Activated naive CD4-positive, alpha-beta T cell treated with anti-CD3 and anti-CD28 coated beads, Interleukin-2, amount 10 ng/mL, durations not matched to agents 7 days and 5 days (primary cell): Measurements from ENCODE around the gene RNF114.

Experiments used
- CTCF ChIA-PET: fragments of 350-600 bp; sonication (Branson Sonifier 250); formaldehyde crosslinking; loops from one replicate; lab custom pipeline; 2021; ENCODE audit warnings: antibody characterized with exemption; lab: Charles Lee
- DNase-seq: peaks from one replicate; pipeline ENCODE4 v3.0.0-alpha.2; 2020
- H3K27ac Mint-ChIP-seq: one replicate; pipeline ENCODE4 v1.8.0; 2021; ENCODE audit warnings: mild to moderate bottlenecking, moderate library complexity, mixed read lengths
- H3K27me3 Mint-ChIP-seq: one replicate; pipeline ENCODE4 v1.8.0; 2021; ENCODE audit warnings: mild to moderate bottlenecking, mixed read lengths
- H3K36me3 Mint-ChIP-seq: one replicate; pipeline ENCODE4 v1.8.0; 2021; ENCODE audit warnings: mixed read lengths
- H3K4me1 Mint-ChIP-seq: one replicate; pipeline ENCODE4 v1.8.0; 2021; ENCODE audit warnings: mixed read lengths
- H3K4me3 Mint-ChIP-seq: one replicate; pipeline ENCODE4 v1.8.0; 2021; ENCODE audit warnings: mild to moderate bottlenecking, moderate library complexity, mixed read lengths
- H3K9me3 Mint-ChIP-seq: one replicate; pipeline ENCODE4 v1.8.0; 2021; ENCODE audit warnings: mixed read lengths

Gene RNF114

DNA sequence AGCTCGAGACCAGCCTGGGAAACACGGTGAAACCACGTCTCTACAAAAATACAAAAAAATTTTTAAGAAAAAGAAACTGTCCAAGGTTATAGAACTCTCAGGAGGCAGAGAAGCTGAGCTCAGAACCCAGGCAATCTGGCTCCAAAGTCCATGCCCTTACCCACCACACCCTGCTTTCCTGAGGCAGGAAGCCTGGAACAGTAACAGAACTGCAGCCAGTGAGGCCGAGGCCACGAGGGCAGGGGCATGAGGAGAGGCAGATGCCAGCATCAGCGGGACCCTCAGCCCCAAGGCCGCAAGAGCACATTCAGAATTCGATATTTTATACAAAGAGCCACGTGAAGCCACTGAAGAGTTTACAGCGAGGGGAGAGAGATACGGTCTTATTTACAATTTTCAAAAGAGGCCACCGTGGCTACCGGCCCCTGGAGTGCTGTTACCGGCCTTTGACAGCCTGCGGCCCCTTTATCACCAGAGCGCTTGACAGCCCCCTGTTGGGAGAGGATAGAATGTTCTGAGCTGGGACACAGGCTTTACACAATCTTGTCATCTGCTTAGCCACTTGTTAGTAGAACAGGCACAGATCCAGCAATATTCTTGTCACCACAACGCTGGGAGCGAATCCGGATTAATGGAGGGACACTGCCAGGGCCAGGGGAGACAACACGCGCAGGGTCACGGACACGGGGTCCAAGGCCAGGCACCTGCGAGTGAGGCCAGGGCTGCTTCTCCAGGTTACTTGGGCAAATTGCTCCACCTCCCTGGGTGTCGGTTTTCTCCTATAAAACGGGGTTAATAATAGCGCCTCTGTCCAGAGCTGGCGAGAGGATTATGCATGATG lies 26.5 kb upstream of the RNF114 start:
- no peak for DNase-seq
- no peak overlapping the region for H3K4me3 Mint-ChIP-seq
- H3K4me1 Mint-ChIP-seq, result peaks cover 23% of the 10 kb centered on the region
- no peak overlapping the region for H3K27ac Mint-ChIP-seq
- no peaks in the 10 kb centered on the region for H3K9me3 Mint-ChIP-seq
- no peaks in the 10 kb centered on the region for H3K27me3 Mint-ChIP-seq
- peaks cover 18% of the 10 kb centered on the region for H3K36me3 Mint-ChIP-seq
- CTCF ChIA-PET, result interaction anchor here (0.6 kb wide), 1 partner anchor 85 kb away, joined by 3 read pairs; no protein-coding TSS in a partner anchor

DNA sequence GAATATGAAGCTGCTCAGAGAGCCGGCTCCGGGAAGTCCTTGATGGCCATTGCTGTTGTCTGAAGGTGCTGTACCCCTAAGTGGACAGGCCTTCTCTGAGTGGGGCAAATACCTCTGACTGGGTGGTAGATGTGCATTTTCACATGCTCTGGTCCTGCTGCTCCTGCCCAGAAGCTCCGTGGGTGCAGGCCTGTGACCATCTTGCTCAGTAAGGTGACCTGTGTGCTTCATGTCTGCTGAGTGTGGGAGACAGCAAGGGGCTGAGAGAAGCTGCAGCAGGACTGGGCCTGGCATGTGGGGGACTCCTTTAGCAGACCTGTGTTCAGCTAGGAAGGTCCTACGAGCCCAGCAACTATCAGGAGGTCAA lies 25.9 kb upstream of the RNF114 start:
- CTCF ChIA-PET, result interaction anchor here (0.6 kb wide), 1 partner anchor 86 kb away, joined by 3 read pairs; no protein-coding TSS in a partner anchor
- H3K27me3 Mint-ChIP-seq, result no peaks in the 10 kb centered on the region
- H3K36me3 Mint-ChIP-seq, result peaks cover 15% of the 10 kb centered on the region
- no peaks in the 10 kb centered on the region for H3K9me3 Mint-ChIP-seq
- H3K27ac Mint-ChIP-seq, result no peak overlapping the region
- H3K4me1 Mint-ChIP-seq, result peaks cover 25% of the 10 kb centered on the region
- no peak overlapping the region for H3K4me3 Mint-ChIP-seq
- no peak for DNase-seq

DNA sequence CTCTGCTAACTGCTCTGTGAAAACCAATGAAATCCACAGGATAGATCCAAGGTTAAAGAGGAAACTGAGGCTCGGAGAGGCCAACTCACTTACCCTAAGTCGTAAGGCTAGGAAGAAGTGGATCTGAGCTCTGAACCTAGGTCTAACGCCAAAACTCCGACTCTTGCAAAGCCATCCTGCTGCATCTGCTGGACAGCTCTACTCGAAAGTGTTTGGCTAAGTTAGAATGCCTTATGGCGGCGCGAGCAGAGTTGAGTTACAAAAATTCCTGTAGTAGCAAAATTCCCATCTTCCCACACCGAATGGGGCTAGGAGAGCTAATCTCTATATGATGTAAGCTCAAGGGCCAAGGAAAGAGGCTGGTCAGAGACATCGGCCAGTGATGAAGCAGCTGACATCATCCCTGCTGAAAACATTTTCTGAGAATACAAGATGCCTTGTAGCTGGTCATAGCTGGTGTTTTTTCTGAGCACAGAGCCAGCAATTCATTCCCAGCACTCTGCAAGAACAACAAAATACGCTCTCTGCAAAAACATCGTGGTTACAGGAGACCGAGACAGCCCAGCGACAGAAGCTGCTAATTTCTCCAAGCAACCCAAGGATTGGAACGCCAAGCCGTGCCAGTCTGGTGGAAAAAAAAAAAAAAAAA lies 22.7 kb upstream of the RNF114 start:
- DNase-seq, result no peak
- peak overlapping the region; percentile 96 for H3K4me3 Mint-ChIP-seq
- H3K4me1 Mint-ChIP-seq, result peaks cover 32% of the 10 kb centered on the region
- CTCF ChIA-PET, result interaction anchor here (1.0 to 1.8 kb wide), 10 partner anchors 9 to 372 kb away, joined by 3 to 5 read pairs (median 4); no protein-coding TSS in a partner anchor
- peaks cover under 1% of the 10 kb centered on the region for H3K27me3 Mint-ChIP-seq
- peaks cover 5% of the 10 kb centered on the region for H3K36me3 Mint-ChIP-seq
- H3K9me3 Mint-ChIP-seq, result no peaks in the 10 kb centered on the region
- peak overlapping the region; percentile 45 for H3K27ac Mint-ChIP-seq

DNA sequence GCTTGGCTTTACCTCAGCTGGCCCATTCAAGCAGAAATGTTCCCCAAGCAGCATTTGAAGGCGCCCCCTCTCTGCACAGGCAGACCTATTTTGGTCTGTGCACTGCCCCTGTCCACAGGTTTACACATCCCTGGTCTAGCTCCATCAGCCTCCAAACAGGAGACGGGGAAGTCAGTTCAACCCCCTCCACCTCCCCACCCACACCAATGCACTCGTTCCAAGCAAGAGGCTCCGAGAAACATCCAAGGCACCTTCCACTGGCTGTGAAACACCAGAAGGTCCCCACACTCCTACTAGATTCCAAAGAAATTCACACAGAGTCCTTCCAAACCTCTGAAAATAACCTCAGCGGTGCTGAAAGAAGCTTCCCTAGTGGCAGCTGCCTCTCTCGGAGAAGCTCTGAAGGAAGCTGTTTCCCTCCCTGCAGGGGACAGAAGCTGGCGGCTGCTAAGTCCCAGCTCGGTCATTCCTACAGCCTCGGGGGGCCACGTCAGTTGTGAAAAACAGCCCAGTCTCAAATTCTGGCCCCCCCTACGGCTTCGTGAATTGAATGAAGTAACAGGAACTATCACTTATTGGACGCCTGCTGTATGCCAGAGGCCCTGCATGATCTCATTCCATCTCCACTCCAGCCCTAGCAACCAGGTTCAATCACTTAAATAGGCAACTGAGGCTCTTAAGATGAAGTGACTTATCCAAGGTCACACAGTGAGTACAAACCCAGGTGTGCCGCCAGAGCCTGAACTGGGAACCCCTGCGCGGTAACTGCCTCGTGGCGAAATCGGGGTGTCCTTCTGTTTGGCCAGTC lies 21.7 kb upstream of the RNF114 start:
- CTCF ChIA-PET, result interaction anchor here (0.9 to 1.8 kb wide), 8 partner anchors 10 to 157 kb away, joined by 3 to 5 read pairs (median 4); no protein-coding TSS in a partner anchor
- peaks cover 2% of the 10 kb centered on the region for H3K36me3 Mint-ChIP-seq
- H3K27me3 Mint-ChIP-seq, result peaks cover 4% of the 10 kb centered on the region
- peaks cover 32% of the 10 kb centered on the region for H3K4me1 Mint-ChIP-seq
- DNase-seq, result peak; percentile 42
- peak overlapping the region; percentile 96 for H3K4me3 Mint-ChIP-seq
- no peaks in the 10 kb centered on the region for H3K9me3 Mint-ChIP-seq
- H3K27ac Mint-ChIP-seq, result peak overlapping the region; percentile 89

DNA sequence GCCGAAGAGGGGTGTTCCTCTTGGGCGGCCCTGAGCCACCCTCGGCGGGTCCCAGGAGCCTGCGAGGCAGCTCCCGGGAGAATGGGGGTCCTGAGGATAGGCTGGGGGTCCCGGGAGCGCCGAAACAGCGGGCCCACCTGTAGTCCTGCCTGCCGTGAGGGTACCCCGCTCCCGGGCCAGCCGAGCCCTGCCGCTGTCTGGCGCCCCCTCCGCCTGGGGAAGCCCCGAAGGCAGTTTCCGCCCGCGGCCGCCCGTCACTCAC lies 21.1 kb upstream of the RNF114 start:
- Mint-ChIP-seq H3K4me1 (peaks cover 32% of the 10 kb centered on the region), H3K9me3 (no peaks in the 10 kb centered on the region), H3K27me3 (peaks cover 4% of the 10 kb centered on the region), H3K27ac (peak overlapping the region; percentile 99), H3K36me3 (no peaks in the 10 kb centered on the region), H3K4me3 (peak overlapping the region; percentile 96)
- CTCF ChIA-PET, result interaction anchor here (0.9 to 1.9 kb wide), 4 partner anchors 9 to 304 kb away, joined by 4 to 5 read pairs (median 5); no protein-coding TSS in a partner anchor
- no peak for DNase-seq

DNA sequence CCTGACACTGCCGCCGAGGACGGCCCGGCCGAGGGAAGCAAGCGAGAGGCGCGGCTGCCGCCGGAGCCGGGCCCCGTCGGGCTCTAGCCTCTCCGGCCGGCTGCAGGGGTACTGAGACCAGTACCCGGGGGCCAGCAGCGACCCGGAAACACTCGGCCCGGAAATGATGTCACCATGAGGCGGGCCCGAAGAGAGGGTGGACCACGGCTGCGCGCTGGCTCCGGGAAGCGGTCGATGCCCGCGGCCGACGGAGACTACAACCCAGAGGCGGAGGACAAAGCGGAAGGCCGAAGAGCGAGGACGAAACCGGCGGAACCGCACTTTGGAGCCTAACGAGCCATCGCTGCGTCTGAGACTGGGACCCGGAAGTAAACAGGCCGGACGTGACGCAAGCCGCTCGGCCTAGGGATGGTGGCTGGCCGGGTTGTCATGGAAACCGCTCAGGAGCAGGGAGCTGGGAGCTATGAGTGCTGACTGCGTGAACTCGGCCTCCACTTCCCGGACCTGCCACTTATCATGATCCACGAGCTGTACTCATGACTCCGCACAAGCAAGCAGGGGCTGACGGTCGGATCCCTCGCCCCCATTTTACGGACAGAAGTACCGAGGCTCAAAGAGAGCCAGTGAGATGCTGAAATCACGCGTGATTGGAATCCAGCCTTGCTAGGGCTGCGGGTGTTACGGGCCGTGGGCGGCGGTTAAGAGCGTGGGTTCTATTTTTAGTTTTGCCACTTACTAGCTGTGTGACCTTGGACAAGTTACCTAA lies 20.6 kb upstream of the RNF114 start, which contains the start of gene SPATA2:
TSS of gene SPATA2 (minus strand) at position 150 of the 766 bp plus-strand sequence. CDS start 7,039 bp downstream, outside the sequence.
- CTCF ChIA-PET, result interaction anchor here (0.9 to 1.9 kb wide), 3 partner anchors 70 to 374 kb away, joined by 4 to 5 read pairs (median 5); no protein-coding TSS in a partner anchor
- peak; percentile 96 for DNase-seq
- H3K36me3 Mint-ChIP-seq, result no peaks in the 10 kb centered on the region
- H3K4me3 Mint-ChIP-seq, result peak within 1 kb of the TSS; percentile 96
- H3K27me3 Mint-ChIP-seq, result peaks cover 4% of the 10 kb centered on the region
- H3K4me1 Mint-ChIP-seq, result peaks cover 32% of the 10 kb centered on the region
- peak within 1 kb of the TSS; percentile 99 for H3K27ac Mint-ChIP-seq
- H3K9me3 Mint-ChIP-seq, result no peaks in the 10 kb centered on the region

DNA sequence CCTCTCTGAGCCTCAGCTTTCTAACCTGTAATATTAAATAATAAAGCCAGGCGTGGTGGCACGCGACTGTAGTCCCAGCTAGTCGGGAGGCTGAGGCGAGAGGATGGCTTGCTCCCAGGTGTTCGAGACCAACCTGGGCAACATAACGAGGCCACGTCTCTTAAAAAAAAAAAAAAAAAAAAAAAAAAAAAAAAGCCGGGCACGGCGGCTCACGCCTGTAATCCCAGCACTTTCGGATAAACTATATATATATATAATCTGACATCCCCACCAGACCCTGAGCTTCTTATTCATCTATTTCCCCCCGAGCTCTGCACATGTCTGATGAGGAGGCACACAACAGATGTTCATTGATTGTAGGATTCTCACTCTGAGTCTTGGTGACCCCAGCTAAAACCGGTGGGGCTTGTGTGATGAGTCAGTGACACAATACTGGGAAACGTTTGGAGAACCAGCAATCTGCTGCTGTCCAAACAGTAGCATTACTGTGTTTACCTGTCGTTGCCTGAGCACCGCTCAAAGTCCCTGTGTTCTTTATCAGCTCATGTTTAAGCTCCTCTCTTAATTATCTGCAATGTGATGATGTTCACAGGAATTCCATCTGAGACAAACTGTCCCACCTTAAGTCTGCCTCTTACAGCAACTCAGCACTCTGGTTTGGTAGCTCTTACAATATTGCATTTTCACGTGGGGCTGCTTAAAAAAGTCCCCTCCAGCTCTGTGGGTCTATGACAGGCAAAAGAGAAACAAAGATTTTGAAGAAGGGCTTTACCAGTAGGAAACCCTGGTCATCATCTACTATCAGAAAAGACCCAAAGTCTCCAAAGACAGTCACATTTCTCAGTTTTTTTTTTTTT lies 19.8 kb upstream of the RNF114 start:
- peaks cover 4% of the 10 kb centered on the region for H3K27me3 Mint-ChIP-seq
- DNase-seq, result no peak
- CTCF ChIA-PET, result interaction anchor here (0.9 to 1.9 kb wide), 4 partner anchors 27 to 374 kb away, joined by 3 to 5 read pairs (median 4); no protein-coding TSS in a partner anchor
- no peaks in the 10 kb centered on the region for H3K36me3 Mint-ChIP-seq
- no peaks in the 10 kb centered on the region for H3K9me3 Mint-ChIP-seq
- peak overlapping the region; percentile 96 for H3K4me3 Mint-ChIP-seq
- peaks cover 32% of the 10 kb centered on the region for H3K4me1 Mint-ChIP-seq
- H3K27ac Mint-ChIP-seq, result peak overlapping the region; percentile 99

DNA sequence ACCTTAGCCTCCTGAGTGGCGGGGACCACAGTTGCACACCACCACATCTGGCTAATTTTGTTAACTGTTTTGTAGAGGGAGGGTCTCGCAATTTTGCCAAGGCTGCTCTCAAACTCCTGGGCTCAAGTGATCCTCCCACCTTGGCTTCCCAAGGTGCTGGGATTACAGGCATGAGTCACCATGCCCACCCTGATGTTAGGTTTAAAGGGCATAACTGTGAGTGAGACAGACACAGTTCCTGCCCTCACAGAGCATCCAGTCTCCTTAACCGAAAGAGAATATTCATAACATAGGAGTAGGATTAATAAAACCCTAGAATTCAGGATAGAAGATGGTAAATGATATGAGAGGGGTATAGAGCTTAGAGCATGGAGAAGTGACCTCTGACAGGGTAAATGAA lies 17.8 kb upstream of the RNF114 start:
- Mint-ChIP-seq H3K27ac (no peak overlapping the region), H3K36me3 (no peaks in the 10 kb centered on the region), H3K9me3 (no peaks in the 10 kb centered on the region), H3K4me3 (no peak overlapping the region), H3K27me3 (peaks cover 6% of the 10 kb centered on the region), H3K4me1 (peaks cover 24% of the 10 kb centered on the region)
- no peak for DNase-seq
- CTCF ChIA-PET, result no interaction called here

DNA sequence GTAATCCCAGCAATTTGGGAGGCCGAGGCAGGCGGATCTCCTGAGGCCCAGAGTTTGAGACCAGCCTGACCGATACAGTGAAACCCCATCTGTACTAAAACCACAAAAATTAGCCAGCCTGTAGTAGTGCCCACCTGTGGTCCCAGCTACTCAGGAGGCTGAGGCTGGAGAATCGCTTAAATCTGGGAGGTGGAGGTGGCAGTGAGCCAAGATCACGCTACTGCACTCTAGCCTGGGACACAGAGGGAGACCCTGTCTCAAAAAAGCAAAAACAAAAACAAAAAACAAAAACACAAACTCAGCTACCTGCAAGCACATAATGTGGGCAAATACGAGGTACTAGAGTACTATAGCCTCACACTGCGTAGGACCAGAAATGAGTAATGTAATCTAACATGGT lies 17.2 kb upstream of the RNF114 start:
- Mint-ChIP-seq H3K27me3 (peaks cover 11% of the 10 kb centered on the region), H3K9me3 (no peaks in the 10 kb centered on the region), H3K36me3 (no peaks in the 10 kb centered on the region), H3K27ac (no peak overlapping the region), H3K4me1 (peaks cover 18% of the 10 kb centered on the region), H3K4me3 (no peak overlapping the region)
- CTCF ChIA-PET, result no interaction called here
- DNase-seq, result no peak

DNA sequence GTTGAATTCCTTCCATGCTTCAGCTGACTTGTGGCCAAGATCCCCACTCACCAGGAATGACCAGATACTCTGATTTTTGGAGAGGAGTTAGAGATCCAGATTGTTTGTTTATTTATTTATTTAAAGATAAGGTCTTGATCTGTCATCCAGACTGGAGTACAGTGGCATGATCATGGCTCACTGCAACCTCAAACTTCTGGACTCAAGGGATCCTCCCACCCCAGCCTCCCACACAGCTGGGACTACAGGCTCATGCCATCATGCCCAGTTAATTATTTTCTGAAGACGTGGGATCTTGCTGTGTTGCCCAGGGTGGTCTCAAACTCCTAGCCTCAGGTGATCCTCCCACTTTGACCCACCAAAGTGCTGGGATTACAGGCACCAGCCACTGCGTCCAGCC lies 16.7 kb upstream of the RNF114 start:
- CTCF ChIA-PET, result no interaction called here
- Mint-ChIP-seq H3K27me3 (peaks cover 16% of the 10 kb centered on the region), H3K27ac (no peak overlapping the region), H3K9me3 (no peaks in the 10 kb centered on the region), H3K4me3 (no peak overlapping the region), H3K4me1 (peaks cover 14% of the 10 kb centered on the region), H3K36me3 (no peaks in the 10 kb centered on the region)
- no peak for DNase-seq

DNA sequence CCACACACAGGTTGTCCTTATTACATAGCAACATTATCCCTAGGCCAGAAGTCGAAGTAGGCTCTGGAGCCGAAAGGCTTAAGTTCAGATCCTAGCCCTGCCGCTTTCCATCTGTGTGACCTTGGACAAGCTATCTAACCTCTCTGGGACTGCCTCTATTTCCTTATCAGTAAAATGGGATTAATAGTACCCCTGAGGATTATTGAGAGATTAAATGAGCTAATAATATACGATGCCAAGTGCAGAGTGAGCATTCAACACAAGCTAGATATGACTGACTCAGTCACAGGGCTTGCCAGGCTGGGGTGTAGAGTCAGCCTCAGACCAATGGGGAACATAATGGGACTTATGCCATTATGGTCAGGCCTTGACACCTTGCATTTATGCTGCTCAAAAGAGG lies 11.9 kb upstream of the RNF114 start:
- Mint-ChIP-seq H3K9me3 (no peaks in the 10 kb centered on the region), H3K4me3 (no peak overlapping the region), H3K36me3 (no peaks in the 10 kb centered on the region), H3K27ac (no peak overlapping the region), H3K4me1 (peaks cover 7% of the 10 kb centered on the region), H3K27me3 (peaks cover 22% of the 10 kb centered on the region)
- no peak for DNase-seq
- CTCF ChIA-PET, result interaction anchor here (2.0 kb wide), 1 partner anchor 10 kb away, joined by 5 read pairs; no protein-coding TSS in a partner anchor

DNA sequence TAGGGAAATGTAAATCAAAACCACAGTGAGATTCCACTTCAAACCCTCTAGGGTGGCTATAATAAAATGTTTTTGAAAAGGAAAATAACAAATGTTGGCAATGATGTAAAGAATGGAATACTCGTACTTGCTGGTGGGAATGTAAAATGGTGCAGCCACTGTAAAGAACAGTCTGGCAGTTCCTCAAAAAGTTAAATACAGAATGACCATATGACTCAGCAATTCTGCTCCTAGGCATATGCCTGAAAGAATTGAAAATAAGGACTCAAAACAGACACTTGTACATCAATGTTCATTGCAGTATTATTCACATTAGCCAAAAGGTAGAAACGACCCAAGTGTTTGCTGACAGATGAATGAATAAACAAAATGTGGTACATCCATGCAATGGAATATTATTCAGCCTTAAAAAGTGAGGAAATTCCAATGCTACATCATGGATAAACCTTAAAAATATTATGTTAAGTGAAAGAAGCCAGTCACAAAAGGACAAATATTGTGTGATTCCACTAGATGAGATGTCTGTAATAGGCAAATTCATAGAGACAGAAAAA lies 10.2 kb upstream of the RNF114 start:
- peaks cover 7% of the 10 kb centered on the region for H3K4me1 Mint-ChIP-seq
- H3K36me3 Mint-ChIP-seq, result no peaks in the 10 kb centered on the region
- no peak overlapping the region for H3K27ac Mint-ChIP-seq
- no peaks in the 10 kb centered on the region for H3K9me3 Mint-ChIP-seq
- no peak overlapping the region for H3K4me3 Mint-ChIP-seq
- peaks cover 22% of the 10 kb centered on the region for H3K27me3 Mint-ChIP-seq
- CTCF ChIA-PET, result interaction anchor here (1.2 kb wide), 1 partner anchor 315 kb away, joined by 3 read pairs; no protein-coding TSS in a partner anchor
- DNase-seq, result no peak
